ENCODE measurements around the gene LIPC. TPM values are rescaled to one million over a fixed set of nuclear protein-coding genes. Genes with fewer than 3 reads are reported as not detected.

LIPC gene
- total and polyA plus RNA-seq, 10 donors: 0.47 to 2.5 (median 1.0) TPM

DNA sequence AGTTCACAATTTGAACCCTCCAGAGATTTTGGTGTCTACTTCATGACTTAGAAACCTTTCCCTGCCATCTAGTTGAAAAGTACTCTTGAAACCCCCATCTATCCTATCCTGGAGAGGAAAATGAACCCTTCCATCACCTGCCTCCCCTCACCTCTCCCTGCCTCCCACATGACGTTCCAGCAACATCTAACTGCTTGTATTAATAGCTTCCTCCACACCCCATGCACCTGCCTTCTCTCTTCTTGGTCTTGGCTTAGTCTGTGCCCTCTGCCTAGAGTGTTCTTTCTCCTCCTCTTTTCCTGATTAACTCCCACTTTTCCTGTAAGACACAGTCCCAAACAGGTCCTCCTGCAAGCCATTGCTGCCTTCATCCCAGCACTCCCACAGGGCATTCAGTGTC is 107.8 kb downstream of the LIPC start:
- Histone ChIP-seq H3K4me3 (no peak overlapping the region), H3K36me3 (no peaks in the 10 kb centered on the region), H3K4me1 (no peaks in the 10 kb centered on the region), H3K27ac (no peak overlapping the region), H3K9me3 (peaks cover 0 to 3% (median 0%) of the 10 kb centered on the region in 8 donors), H3K27me3 (replicated peaks in 1 of 7) (no peaks in the 10 kb centered on the region)
- WGBS, 5 donors: 66 to 92% (median 73%) methylated on average over 1 of the region's 1 CpG
- DNase-seq: no peak
- intact Hi-C loops (cut with DNase I; ENCODE audit: low total_unique reads): no loop called here
- TF ChIP-seq, protein P1, sequence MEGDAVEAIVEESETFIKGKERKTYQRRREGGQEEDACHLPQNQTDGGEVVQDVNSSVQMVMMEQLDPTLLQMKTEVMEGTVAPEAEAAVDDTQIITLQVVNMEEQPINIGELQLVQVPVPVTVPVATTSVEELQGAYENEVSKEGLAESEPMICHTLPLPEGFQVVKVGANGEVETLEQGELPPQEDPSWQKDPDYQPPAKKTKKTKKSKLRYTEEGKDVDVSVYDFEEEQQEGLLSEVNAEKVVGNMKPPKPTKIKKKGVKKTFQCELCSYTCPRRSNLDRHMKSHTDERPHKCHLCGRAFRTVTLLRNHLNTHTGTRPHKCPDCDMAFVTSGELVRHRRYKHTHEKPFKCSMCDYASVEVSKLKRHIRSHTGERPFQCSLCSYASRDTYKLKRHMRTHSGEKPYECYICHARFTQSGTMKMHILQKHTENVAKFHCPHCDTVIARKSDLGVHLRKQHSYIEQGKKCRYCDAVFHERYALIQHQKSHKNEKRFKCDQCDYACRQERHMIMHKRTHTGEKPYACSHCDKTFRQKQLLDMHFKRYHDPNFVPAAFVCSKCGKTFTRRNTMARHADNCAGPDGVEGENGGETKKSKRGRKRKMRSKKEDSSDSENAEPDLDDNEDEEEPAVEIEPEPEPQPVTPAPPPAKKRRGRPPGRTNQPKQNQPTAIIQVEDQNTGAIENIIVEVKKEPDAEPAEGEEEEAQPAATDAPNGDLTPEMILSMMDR (IDR thresholded peaks at IDR 0.05 in 8 of 11, conservative IDR thresholded peaks at IDR 0.05 in 3 of 11): no peak
- no peak for TF ChIP-seq POLR2A (IDR thresholded peaks at IDR 0.05)
- no peak for TF ChIP-seq POLR2AphosphoS5 (IDR thresholded peaks at IDR 0.05)

DNA sequence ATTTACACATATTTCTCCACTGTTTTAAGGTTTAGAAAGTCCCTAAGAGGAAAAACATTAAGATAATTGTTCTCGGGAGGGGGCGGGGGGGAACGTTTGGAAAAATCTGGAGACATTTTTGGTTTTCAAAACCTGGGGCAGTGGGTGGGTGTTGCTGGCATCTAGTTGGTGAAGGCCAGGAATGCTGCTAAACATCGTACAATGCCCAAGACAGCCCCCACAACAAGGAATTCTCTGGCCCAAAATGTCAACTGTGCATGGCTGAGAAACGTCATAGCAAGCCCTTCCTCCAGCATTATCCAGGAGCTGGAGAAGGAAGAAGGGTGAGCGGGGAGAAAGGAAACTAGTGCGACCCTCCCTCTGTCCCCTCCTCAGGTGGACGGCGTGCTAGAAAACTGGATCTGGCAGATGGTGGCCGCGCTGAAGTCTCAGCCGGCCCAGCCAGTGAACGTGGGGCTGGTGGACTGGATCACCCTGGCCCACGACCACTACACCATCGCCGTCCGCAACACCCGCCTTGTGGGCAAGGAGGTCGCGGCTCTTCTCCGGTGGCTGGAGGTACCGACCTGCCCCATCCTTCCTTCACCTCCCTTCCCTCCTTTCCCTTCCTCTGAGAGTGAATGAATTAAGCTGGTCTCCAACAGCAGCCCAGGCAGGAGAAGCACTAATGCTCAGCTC is 109.8 kb downstream of the LIPC start:
- no peaks in the 10 kb centered on the region for H3K36me3 ChIP-seq
- no peak for DNase-seq
- peaks cover 0 to 3% (median 0%) of the 10 kb centered on the region in 8 donors for H3K9me3 ChIP-seq
- H3K4me1 ChIP-seq: peaks cover 0 to 7% (median 0%) of the 10 kb centered on the region in 6 donors
- H3K27ac ChIP-seq: no peak overlapping the region
- TF ChIP-seq POLR2A (IDR thresholded peaks at IDR 0.05) (no peak), POLR2AphosphoS5 (IDR thresholded peaks at IDR 0.05) (no peak)
- TF ChIP-seq, protein P1 (IDR thresholded peaks at IDR 0.05 in 8 of 11, conservative IDR thresholded peaks at IDR 0.05 in 3 of 11): no peak
- 86 to 93% (median 92%) methylated on average over 22 of the region's 22 CpGs for WGBS, 5 donors
- intact Hi-C loops (cut with DNase I; ENCODE audit: low total_unique reads): no loop called here
- H3K4me3 ChIP-seq: no peak overlapping the region
- H3K27me3 ChIP-seq (replicated peaks in 1 of 7): no peaks in the 10 kb centered on the region

DNA sequence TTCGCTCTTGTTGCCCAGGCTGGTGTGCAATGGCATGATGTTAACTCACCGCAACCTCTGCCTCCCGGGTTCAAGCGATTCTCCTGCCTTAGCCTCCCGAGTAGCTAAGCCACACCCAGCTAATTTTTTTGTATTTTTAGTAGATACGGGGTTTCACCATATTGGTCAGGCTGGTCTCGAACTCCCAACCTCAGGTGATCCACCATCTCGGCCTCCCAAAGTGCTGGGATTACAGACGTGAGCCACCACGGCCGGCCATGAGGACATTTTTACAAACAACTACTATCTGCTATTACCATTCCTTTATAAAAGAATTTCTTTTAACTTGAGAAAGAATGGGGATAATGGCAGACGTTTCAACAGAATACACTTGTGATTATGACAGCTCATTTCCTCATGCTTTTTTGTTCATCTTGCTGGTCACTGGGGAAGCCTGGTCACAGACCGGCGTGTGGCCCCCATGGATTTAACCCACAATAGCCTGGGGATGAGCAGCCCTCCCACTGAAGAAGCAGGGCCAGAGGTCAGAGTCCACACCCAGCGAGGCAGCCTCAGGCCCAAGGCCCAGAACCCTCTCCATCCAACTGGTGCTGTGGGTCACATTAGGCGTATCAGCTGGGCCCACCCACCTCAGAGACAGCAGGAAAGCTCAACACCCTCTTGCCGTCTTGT is 112.0 kb downstream of the LIPC start:
- Histone ChIP-seq H3K9me3 (peaks cover 0 to 2% (median 0%) of the 10 kb centered on the region in 8 donors), H3K36me3 (no peaks in the 10 kb centered on the region), H3K4me3 (no peak overlapping the region), H3K27ac (no peak overlapping the region), H3K4me1 (peaks cover 0 to 16% (median 2%) of the 10 kb centered on the region in 6 donors), H3K27me3 (replicated peaks in 1 of 7) (no peaks in the 10 kb centered on the region)
- DNase-seq: no peak
- 89 to 94% (median 92%) methylated on average over 17 of the region's 17 CpGs for WGBS, 5 donors
- intact Hi-C loops (cut with DNase I; ENCODE audit: low total_unique reads): no loop called here
- TF ChIP-seq POLR2A (IDR thresholded peaks at IDR 0.05) (no peak), POLR2AphosphoS5 (IDR thresholded peaks at IDR 0.05) (no peak)
- TF ChIP-seq, protein P1 (IDR thresholded peaks at IDR 0.05 in 8 of 11, conservative IDR thresholded peaks at IDR 0.05 in 3 of 11): no peak

DNA sequence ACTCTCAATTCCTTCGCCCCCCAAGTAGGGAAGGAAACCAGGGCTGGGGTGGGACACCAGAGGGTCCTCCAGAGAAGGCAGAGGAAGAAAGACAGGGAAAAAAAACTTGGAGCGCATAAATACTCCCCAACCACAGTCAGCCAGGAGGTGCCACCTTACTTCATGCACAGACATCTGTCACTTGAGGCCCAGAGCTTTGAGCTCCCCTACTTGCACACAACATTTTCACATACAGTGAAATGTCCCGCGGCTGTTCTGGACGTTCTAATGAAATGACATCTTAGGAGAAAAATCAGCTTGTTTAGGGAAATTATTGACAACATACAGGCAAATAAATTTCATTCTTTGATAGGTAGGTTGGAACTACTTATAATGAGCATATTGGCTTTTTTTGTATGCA is 113.0 kb downstream of the LIPC start:
- Histone ChIP-seq H3K9me3 (no peaks in the 10 kb centered on the region), H3K27me3 (replicated peaks in 1 of 7) (no peaks in the 10 kb centered on the region), H3K4me1 (peaks cover 0 to 16% (median 2%) of the 10 kb centered on the region in 6 donors), H3K36me3 (no peaks in the 10 kb centered on the region), H3K4me3 (no peak overlapping the region), H3K27ac (no peak overlapping the region)
- 93 to 96% (median 94%) methylated on average over 5 of the region's 5 CpGs for WGBS, 5 donors
- no peak for DNase-seq
- TF ChIP-seq, protein P1 (IDR thresholded peaks at IDR 0.05 in 8 of 11, conservative IDR thresholded peaks at IDR 0.05 in 3 of 11): no peak
- TF ChIP-seq POLR2AphosphoS5 (IDR thresholded peaks at IDR 0.05): no peak
- TF ChIP-seq POLR2A (IDR thresholded peaks at IDR 0.05): no peak
- intact Hi-C loops (cut with DNase I; ENCODE audit: low total_unique reads): no loop called here

Data from spleen (tissue), 11 donors.